ENCODE measurements around the gene BPIFB3.

The BPIFB3 gene

DNA sequence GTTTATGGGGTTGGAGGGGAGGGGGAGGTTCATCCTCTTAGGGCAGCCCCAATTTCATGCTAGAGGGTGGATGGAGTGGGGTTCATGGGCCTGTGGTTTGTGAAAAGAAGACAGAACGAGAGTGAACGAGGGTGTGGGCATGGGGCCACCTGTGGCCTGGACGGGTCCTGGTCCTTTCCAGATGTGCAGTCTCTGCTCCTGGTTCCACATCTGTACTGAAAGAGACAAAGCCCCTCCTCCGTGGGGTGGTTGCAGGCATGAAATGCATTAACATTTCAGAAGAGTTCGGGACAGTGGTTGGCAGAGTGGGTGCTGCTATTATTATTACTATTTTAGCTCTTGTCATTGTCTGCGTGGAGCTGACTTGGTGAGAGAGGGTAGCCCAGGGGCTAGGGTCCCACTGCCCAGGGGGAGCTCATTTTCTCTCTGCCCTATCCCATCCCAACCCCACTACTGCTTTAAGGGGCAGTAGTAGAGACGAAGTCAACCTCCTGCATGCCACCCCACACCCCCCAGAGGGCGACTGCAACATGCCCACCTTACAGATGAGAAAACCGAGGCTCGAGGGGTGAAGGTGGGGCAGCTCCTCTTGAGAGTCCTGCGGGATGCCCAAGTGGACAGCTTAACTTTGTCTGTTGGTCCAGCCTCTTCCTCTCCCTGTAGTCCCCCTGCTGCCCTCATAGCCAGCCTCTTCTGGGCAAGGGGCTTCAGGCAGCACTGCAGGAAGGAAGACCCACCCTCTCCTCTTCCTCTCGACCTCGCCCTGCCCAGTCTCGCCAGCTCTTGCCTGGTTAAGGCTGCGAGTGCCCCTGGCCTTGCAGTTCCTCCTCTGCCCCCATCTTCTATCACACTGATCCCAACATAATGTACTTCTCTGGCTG is 37.8 kb upstream of the BPIFB3 start:
- DNase-seq, result no peak

- DNase-seq, result no peak
Observed at GRCh38 chr20:33016581-33017109, 37.1 kb upstream of the BPIFB3 start.

DNA sequence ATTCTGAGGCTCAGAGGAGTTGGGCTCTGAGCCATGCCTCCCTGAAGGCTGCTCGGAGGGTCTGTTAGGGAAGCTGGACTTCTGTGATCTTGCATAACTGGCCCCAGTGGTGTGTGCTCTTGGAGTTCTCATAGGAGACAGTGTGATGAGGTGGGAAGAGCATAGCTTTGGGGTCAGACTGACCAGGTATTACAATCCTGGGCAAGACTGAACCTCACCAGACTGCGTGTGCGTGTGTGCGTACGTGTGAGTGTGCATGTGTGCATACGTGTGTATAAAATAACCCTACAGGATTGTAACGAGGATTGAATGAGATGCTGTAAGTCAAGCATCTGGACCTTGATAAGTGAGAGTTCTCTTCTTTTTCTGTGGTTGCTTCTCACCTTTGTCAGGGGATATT is 36.2 kb upstream of the BPIFB3 start:
- no peak for DNase-seq

GRCh38 chr20:33018169-33018931 is 35.4 kb upstream of the BPIFB3 start:
- DNase-seq, result no peak

DNA sequence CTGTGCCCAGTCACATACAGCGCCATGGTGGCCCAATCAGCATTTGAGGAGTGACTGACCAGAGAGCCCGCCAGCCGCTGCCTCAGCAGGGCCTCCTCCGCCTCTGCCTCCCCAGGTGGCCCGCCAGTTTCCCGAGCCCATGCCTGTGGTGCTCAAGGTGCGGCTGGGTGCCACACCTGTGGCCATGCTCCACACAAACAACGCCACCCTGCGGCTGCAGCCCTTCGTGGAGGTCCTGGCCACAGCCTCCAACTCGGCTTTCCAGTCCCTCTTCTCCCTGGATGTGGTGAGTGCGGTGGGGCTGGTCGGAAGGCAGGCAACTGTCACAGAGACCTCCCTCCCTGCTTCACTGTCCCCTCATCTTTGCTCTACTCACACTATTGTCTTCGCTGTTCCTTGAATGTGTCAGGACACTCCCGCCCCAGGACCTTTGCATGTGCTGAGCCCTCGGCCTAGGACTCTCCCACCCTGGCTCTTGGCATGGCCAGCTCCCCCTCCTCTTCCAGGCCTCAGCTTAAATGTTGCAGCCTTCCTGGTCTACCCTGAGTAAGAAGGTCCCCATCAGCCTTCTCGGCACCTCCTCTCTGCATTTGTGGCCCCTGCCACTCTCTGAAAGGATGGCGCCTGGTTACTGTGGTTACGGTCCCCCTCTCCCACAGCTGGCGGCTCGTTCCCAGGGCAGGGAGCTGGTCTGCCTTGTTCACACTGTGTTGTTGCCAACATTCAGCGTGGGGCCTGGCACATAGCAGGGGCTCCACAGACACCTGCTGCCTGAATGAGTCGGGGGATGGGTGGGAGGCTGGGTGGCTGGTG is 34.0 kb upstream of the BPIFB3 start:
- no peak for DNase-seq

GRCh38 chr20:33020278-33021161 is 33.2 kb upstream of the BPIFB3 start:
- DNase-seq, result no peak

- DNase-seq, result no peak
Observed at GRCh38 chr20:33021879-33022278, 31.8 kb upstream of the BPIFB3 start.

DNA sequence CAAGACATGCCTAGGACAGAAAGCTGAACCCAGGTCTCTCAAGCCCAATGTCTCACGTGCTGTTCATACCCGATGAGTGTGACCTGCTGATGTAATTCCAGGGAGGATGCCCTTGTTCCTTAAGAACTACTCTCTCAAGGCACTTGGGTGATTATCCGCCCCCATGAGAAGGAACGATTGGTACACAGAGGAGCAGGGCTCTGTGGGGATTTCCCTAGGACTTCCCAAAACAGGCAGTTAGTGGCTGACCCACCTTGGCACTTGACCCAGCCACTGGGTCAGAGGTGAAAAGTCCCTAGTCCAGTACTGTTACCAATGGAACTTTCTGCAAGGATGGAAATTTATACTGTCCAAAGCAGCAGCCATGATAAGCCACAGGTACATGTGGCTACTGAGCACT is 31.4 kb upstream of the BPIFB3 start:
- no peak for DNase-seq

DNA sequence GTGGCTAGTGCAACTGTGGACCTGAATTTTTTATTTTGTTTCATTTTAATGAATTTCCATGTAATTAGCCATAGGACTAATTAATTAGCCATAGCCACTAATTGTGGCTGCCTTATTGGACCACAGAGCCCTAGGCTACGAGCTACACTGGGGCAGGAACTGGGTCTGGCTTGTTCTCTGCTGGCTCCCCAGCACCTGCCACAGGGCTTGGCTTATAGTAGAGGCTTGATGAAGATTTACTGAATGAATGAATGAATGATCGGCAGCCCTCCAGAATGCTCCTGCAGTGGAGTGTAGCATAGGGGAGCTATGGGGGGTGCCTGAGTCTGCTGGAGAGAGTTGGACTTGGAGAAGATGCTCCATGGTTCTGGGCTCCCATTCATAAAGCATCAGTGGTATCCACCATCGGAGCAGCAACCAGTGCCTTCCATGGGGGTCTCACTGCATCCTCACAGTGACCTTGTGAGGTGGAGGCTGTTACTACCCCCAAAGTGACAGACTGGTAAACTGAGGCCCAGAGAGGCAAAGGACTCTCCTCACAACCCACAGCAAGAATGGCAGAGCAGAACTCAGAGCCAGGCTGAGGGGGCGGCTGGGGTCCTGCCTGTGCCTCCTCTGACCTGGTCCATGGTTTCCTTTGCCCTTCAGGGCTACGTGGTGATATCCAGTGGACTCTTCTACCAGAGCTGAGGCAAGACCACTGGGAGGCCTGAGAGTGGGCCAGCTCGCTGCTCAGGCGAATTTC is 30.8 kb upstream of the BPIFB3 start:
- DNase-seq, result no peak

DNA sequence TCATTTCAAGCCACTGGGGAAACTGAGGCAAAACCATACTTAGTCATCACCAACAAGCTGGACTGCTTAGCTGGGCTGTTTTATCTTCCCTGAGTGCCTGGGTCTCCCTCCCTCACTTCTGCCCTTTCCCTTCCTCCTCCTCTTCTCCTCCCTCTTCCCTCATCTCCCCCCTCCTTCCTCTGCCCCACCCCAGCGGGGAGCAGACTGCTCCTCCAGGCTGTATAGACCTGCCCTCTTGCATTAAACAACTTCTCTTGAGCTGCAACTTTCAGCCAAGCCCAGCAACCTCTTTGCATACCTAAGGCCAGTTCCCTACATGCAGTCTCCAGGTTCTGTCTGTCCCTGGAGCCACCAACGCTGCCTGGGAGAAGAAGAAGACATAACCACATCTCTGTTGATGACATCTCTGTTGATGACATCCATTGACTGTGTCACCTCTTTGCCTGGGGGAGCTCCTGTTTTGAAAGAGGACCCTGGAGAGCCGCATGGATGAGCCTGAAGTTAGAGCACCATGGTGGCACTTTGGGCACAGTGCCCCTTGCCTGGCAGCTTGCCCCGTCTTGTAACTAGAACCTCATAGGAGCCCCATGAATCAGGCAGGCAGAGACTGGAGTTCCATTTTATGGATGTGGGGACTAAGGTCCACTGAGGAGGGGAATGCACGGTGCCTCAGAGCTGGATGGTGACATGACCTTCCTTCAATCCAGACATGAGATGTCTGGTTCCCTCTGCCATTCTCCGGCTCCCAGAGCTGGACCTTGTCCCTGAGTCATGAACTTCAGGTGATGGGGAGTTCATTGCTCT is 30.1 kb upstream of the BPIFB3 start:
- DNase-seq, result no peak

- DNase-seq, result no peak
Observed at GRCh38 chr20:33024243-33024560, 29.5 kb upstream of the BPIFB3 start.

GRCh38 chr20:33024609-33025317 is 28.9 kb upstream of the BPIFB3 start:
- DNase-seq, result no peak

DNA sequence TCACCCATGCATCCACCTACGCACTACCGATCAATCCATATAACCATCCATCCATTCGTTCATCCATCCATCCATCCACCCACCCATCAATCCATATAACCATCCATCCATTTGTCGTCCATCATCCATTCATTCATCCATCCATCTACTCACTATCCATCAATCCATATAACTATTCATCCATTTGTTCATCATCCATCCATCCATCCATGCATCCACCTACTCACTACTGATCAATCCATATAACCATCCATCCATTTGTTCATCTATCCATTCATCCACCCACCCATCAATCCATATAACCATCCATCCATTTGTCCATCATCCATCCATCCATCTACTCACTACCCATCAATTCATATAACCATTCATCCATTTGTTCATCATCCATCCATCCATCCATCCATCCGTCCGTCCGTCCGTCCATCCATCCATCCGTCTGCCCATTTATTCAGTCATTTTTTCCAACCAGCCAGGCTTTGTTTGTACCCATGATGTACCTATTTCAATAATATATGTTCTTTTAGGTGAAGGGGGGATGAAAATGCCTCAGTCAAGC is 28.3 kb upstream of the BPIFB3 start:
- DNase-seq, result no peak

DNA sequence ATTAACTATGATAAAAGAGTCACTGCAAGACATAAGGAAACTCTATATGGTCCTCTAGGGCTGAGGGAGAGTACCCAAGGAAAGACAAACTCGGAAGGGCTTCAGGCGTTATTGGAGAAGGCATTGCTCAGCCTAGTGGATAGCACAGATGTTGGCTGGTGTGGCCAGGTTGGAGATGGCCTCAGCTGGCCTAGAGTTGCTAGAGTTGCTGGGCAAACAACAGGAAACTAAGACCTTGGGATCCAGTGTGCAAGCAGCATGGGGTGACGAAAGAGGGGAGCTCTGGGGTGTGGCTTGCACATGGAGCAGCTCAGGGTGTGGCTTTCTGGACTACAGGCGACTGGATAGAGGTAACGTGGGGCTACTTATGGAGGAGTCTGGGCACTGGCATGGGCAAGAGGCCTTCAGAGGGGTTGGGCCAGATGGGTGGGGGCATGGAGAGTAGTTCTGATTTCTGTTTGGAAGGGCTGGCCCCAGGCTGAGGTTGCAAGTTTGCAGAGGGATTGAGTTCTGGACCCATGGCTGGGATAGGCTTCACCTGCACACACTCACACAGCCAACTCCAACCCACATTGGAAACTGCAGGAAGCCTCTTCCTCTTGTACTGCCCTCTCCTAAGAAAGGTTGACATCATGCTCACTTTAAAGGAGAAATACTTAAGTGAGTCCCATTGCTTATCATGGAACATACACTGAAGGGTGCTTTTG is 27.5 kb upstream of the BPIFB3 start:
- DNase-seq, result no peak

- no peak for DNase-seq
Observed at GRCh38 chr20:33026779-33027759, 26.6 kb upstream of the BPIFB3 start.

- DNase-seq, result no peak
Observed at GRCh38 chr20:33027769-33028751, 25.6 kb upstream of the BPIFB3 start.

Measured in CD4-positive, alpha-beta T cell treated with Interleukin-1 beta for 1 hour (primary cell).